ENCODE results near the gene KMT2B.

KMT2B gene

DNA sequence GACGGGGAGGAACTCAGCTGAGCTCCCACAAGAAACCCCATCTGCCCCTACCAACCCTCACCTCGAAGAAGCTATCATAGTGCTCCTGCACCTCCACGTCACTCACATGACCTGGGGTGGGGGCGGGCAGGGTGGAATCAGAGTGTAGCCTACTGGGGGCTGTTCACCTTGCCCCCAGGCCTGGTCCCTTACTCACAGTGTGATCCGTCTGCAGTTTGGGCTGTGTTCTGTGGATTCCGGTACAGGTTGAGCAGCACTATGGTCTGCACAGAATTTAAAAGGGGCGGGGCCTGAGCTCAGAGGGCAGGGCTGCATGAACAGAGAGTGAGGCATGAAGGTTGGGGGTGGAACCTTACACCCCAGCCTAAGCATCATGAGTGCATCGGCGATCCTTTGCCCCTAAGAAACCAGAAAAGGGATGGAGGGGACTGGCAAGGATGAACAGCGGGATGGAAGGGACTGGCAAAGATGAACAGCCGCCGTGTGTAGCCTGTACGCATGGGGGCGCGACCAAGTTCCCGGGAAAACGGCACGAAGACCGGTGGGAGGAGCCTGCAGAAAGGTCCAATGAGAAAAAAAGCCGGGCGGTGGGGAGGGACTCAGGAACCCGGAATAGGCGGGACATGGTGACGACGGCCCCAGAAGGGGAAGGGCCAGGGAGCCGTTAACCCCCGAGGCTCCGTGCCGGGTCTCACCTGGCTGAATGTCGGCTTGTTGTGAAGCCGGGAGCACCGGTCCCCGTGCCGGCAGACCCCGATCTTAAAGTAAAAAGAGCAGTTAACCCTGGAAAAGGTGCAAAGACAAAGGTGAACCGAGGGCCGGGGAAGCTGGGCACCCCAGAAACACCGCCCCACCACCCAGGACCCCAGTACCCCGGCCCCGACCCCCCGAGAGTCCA, 26.9 kb downstream of the KMT2B start (continued):
- TF ChIP-seq ZNF596 (tag by site-specific recombination; IDR thresholded peaks at IDR 0.05) (no peak), ZXDB (tag by site-specific recombination; IDR thresholded peaks at IDR 0.05) (peak; percentile 82), ZNF792 (tag by site-specific recombination; IDR thresholded peaks at IDR 0.05) (no peak), ZSCAN16 (tag by site-specific recombination; IDR thresholded peaks at IDR 0.05) (no peak), BCL11B (tag by site-specific recombination; IDR thresholded peaks at IDR 0.05; ENCODE audit: low read depth) (peak; percentile 73; the same call in 1 of the 2 replicates), ZNF302 (tag by site-specific recombination; IDR thresholded peaks at IDR 0.05; ENCODE audit: low read depth) (no peak), ZNF777 (tag by site-specific recombination; IDR thresholded peaks at IDR 0.05; ENCODE audit: borderline replicate concordance) (no peak; the same call in 1 of the 2 replicates), ZNF501 (tag by site-specific recombination; IDR thresholded peaks at IDR 0.05) (peak; percentile 47; the same call in 1 of the 2 replicates), ZSCAN30 (tag by site-specific recombination; IDR thresholded peaks at IDR 0.05) (peak; percentile 32; the same call in 1 of the 2 replicates), ZFP41 (tag by site-specific recombination; IDR thresholded peaks at IDR 0.05; ENCODE audit: borderline replicate concordance) (no peak), ZNF423 (tag by site-specific recombination; IDR thresholded peaks at IDR 0.05) (no peak), ZNF48 (tag by site-specific recombination; IDR thresholded peaks at IDR 0.05) (no peak), ZNF292 (tag by site-specific recombination; IDR thresholded peaks at IDR 0.05; ENCODE audit: borderline replicate concordance, low read depth) (no peak), WT1 (tag by site-specific recombination; IDR thresholded peaks at IDR 0.05) (no peak), SCRT1 (tag by site-specific recombination; IDR thresholded peaks at IDR 0.05; ENCODE audit: borderline replicate concordance) (no peak), KLF7 (tag by site-specific recombination; IDR thresholded peaks at IDR 0.05; ENCODE audit: borderline replicate concordance) (no peak), ZBTB1 (tag by site-specific recombination; IDR thresholded peaks at IDR 0.05) (0 out of 2 replicates have a peak, but pooled peaks have one; percentile 26), ZNF24 (tag by site-specific recombination; IDR thresholded peaks at IDR 0.05) (no peak), ZNF561 (tag by site-specific recombination; IDR thresholded peaks at IDR 0.05; ENCODE audit: borderline replicate concordance) (no peak), ZBTB8A (tag by site-specific recombination; IDR thresholded peaks at IDR 0.05) (no peak), ZNF23 (tag by site-specific recombination; IDR thresholded peaks at IDR 0.05; ENCODE audit: borderline replicate concordance) (no peak)
- TF ChIP-seq, protein P1, sequence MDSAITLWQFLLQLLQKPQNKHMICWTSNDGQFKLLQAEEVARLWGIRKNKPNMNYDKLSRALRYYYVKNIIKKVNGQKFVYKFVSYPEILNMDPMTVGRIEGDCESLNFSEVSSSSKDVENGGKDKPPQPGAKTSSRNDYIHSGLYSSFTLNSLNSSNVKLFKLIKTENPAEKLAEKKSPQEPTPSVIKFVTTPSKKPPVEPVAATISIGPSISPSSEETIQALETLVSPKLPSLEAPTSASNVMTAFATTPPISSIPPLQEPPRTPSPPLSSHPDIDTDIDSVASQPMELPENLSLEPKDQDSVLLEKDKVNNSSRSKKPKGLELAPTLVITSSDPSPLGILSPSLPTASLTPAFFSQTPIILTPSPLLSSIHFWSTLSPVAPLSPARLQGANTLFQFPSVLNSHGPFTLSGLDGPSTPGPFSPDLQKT (IDR thresholded peaks at IDR 0.05; ENCODE audit: borderline replicate concordance, low read depth, low read length) = no peak
- TF ChIP-seq, protein P2, sequence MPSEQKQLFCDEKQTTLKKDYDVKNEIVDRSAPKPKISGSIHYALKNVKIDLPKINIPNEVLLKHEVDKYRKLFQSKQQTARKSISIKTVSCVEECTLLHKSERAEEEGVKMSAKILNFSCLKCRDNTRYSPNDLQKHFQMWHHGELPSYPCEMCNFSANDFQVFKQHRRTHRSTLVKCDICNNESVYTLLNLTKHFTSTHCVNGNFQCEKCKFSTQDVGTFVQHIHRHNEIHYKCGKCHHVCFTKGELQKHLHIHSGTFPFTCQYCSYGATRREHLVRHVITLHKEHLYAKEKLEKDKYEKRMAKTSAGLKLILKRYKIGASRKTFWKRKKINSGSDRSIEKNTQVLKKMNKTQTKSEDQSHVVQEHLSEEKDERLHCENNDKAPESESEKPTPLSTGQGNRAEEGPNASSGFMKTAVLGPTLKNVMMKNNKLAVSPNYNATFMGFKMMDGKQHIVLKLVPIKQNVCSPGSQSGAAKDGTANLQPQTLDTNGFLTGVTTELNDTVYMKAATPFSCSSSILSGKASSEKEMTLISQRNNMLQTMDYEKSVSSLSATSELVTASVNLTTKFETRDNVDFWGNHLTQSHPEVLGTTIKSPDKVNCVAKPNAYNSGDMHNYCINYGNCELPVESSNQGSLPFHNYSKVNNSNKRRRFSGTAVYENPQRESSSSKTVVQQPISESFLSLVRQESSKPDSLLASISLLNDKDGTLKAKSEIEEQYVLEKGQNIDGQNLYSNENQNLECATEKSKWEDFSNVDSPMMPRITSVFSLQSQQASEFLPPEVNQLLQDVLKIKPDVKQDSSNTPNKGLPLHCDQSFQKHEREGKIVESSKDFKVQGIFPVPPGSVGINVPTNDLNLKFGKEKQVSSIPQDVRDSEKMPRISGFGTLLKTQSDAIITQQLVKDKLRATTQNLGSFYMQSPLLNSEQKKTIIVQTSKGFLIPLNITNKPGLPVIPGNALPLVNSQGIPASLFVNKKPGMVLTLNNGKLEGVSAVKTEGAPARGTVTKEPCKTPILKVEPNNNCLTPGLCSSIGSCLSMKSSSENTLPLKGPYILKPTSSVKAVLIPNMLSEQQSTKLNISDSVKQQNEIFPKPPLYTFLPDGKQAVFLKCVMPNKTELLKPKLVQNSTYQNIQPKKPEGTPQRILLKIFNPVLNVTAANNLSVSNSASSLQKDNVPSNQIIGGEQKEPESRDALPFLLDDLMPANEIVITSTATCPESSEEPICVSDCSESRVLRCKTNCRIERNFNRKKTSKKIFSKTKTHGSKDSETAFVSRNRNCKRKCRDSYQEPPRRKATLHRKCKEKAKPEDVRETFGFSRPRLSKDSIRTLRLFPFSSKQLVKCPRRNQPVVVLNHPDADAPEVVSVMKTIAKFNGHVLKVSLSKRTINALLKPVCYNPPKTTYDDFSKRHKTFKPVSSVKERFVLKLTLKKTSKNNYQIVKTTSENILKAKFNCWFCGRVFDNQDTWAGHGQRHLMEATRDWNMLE (tag by site-specific recombination; conservative IDR thresholded peaks at IDR 0.05; ENCODE audit: low read depth) = 0 out of 2 replicates have a peak, but pooled peaks have one; percentile 7
- TF ChIP-seq, protein P3, sequence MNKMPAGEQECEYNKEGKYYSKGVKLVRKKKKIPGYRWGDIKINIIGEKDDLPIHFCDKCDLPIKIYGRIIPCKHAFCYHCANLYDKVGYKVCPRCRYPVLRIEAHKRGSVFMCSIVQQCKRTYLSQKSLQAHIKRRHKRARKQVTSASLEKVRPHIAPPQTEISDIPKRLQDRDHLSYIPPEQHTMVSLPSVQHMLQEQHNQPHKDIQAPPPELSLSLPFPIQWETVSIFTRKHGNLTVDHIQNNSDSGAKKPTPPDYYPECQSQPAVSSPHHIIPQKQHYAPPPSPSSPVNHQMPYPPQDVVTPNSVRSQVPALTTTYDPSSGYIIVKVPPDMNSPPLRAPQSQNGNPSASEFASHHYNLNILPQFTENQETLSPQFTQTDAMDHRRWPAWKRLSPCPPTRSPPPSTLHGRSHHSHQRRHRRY (tag by site-specific recombination; IDR thresholded peaks at IDR 0.05) = 0 out of 2 replicates have a peak, but pooled peaks have one; percentile 14
- TF ChIP-seq, protein P4, sequence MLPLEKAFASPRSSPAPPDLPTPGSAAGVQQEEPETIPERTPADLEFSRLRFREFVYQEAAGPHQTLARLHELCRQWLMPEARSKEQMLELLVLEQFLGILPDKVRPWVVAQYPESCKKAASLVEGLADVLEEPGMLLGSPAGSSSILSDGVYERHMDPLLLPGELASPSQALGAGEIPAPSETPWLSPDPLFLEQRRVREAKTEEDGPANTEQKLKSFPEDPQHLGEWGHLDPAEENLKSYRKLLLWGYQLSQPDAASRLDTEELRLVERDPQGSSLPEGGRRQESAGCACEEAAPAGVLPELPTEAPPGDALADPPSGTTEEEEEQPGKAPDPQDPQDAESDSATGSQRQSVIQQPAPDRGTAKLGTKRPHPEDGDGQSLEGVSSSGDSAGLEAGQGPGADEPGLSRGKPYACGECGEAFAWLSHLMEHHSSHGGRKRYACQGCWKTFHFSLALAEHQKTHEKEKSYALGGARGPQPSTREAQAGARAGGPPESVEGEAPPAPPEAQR (tag by site-specific recombination; IDR thresholded peaks at IDR 0.05) = no peak
- TF ChIP-seq, protein P5, sequence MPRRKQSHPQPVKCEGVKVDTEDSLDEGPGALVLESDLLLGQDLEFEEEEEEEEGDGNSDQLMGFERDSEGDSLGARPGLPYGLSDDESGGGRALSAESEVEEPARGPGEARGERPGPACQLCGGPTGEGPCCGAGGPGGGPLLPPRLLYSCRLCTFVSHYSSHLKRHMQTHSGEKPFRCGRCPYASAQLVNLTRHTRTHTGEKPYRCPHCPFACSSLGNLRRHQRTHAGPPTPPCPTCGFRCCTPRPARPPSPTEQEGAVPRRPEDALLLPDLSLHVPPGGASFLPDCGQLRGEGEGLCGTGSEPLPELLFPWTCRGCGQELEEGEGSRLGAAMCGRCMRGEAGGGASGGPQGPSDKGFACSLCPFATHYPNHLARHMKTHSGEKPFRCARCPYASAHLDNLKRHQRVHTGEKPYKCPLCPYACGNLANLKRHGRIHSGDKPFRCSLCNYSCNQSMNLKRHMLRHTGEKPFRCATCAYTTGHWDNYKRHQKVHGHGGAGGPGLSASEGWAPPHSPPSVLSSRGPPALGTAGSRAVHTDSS (tag by site-specific recombination; IDR thresholded peaks at IDR 0.05) = no peak
